GM19043 (cell line): ENCODE data around the gene CCDC18.
"Not testable (repeated sequence)": the region's sequence is repeated elsewhere in the genome, so short reads cannot be mapped to it uniquely, and the experiment has no call there.

Experiments
- ATAC-seq: cut with Tn5 transposase; IDR thresholded peaks from one replicate; pipeline ENCODE4 v1.9.1; 2021; ENCODE audit warnings: low read depth; ENCODE audit not compliant: unreplicated experiment

Gene CCDC18

GRCh38 chr1:93180723-93181613 is at the start of gene CCDC18:
Gene CCDC18 (plus strand): TSS chr1:93180724. CDS start chr1:93183362, 2,638 bp downstream.
- ATAC-seq, result no peak

- ATAC-seq, result no peak
These were observed 47.9 kb upstream of the CCDC18 start for GRCh38 chr1:93132638-93133037.

GRCh38 chr1:93136445-93136844 is 44.1 kb upstream of the CCDC18 start:
- no peak for ATAC-seq

GRCh38 chr1:93137604-93138292 is 42.8 kb upstream of the CCDC18 start:
- no peak for ATAC-seq

GRCh38 chr1:93140106-93140505 is 40.4 kb upstream of the CCDC18 start:
- ATAC-seq, result no peak

- ATAC-seq, result no peak
These were observed 38.4 kb upstream of the CCDC18 start for GRCh38 chr1:93142161-93142560.

GRCh38 chr1:93143136-93143535 is 37.4 kb upstream of the CCDC18 start:
- ATAC-seq, result no peak

- ATAC-seq, result no peak
These were observed 36.8 kb upstream of the CCDC18 start for GRCh38 chr1:93143769-93144168.

GRCh38 chr1:93148001-93148400 is 32.5 kb upstream of the CCDC18 start:
- no peak for ATAC-seq

GRCh38 chr1:93150729-93151128 is 29.8 kb upstream of the CCDC18 start:
- no peak for ATAC-seq

GRCh38 chr1:93151474-93151873 is 29.1 kb upstream of the CCDC18 start:
- ATAC-seq, result no peak

- no peak for ATAC-seq
These were observed 27.7 kb upstream of the CCDC18 start for GRCh38 chr1:93152835-93153234.

- ATAC-seq, result no peak
These were observed 25.6 kb upstream of the CCDC18 start for GRCh38 chr1:93154898-93155297.

- ATAC-seq, result no peak
These were observed 25.2 kb upstream of the CCDC18 start for GRCh38 chr1:93155335-93155734.

- ATAC-seq, result no peak
These were observed 21.2 kb upstream of the CCDC18 start for GRCh38 chr1:93159337-93159736.

- not testable (repeated sequence) for ATAC-seq
These were observed 17.2 kb upstream of the CCDC18 start for GRCh38 chr1:93163314-93163713.

- no peak for ATAC-seq
These were observed 15.7 kb upstream of the CCDC18 start for GRCh38 chr1:93164816-93165215.

- not testable (repeated sequence) for ATAC-seq
These were observed 14.6 kb upstream of the CCDC18 start for GRCh38 chr1:93165895-93166294.

- ATAC-seq, result no peak
These were observed 13.5 kb upstream of the CCDC18 start for GRCh38 chr1:93167006-93167405.

- not testable (repeated sequence) for ATAC-seq
These were observed 10.3 kb upstream of the CCDC18 start for GRCh38 chr1:93170141-93170678.

GRCh38 chr1:93171549-93172034 is 8.9 kb upstream of the CCDC18 start:
- no peak for ATAC-seq
